HepG2 (cell line): ENCODE measurements around the gene ZNF554. TPM values are rescaled to one million over a fixed set of nuclear protein-coding genes. Genes with fewer than 3 reads are reported as not detected.

Source experiments
- DMAP1 ChIP-seq: IDR thresholded peaks from 2 replicates; pipeline ENCODE4 v1.6.1; 2016
- ESRRA ChIP-seq: sonication (generic); formaldehyde crosslinking; IDR thresholded peaks from 2 replicates; pipeline ENCODE4 v1.5.1; 2020; ENCODE audit warnings: mild to moderate bottlenecking, low read depth, missing genetic modification reagents
- GABPA ChIP-seq, 2 experiments: IDR thresholded peaks; 2 replicates each; pipeline ENCODE4 v1.6.1; 2011 to 2016; ENCODE audit warnings: low read depth in 2 of 2, low read length in 1 of 2, missing biosample characterization in 1 of 2, missing genetic modification characterization in 1 of 2
- IRF1 ChIP-seq: sonication (generic); formaldehyde crosslinking; IDR thresholded peaks from 2 replicates; pipeline ENCODE4 v1.4.0; 2020; ENCODE audit warnings: low read depth, mild to moderate bottlenecking, missing genetic modification reagents
- KLF16 ChIP-seq, 2 experiments: sonication (generic) in 1 of 2; formaldehyde crosslinking in 1 of 2; IDR thresholded peaks; 2 replicates each; pipeline versions ENCODE4 v1.6.1 to v1.8.0; 2016 to 2023; ENCODE audit warnings: missing genetic modification reagents in 2 of 2, missing compliant biosample characterization in 1 of 2
- NFE2 ChIP-seq: sonication (generic); formaldehyde crosslinking; IDR thresholded peaks from 2 replicates; pipeline ENCODE4 v1.4.0; 2020; ENCODE audit warnings: missing genetic modification reagents
- PAWR ChIP-seq: sonication (generic); formaldehyde crosslinking; IDR thresholded peaks from 2 replicates; pipeline ENCODE4 v1.4.0; 2020; ENCODE audit warnings: missing genetic modification reagents, mild to moderate bottlenecking, borderline replicate concordance
- PHB2 ChIP-seq: fragments of 450-650 bp; IDR thresholded peaks from 2 replicates; pipeline ENCODE4 v1.6.1; 2018; ENCODE audit not compliant: partially characterized antibody
- TEAD2 ChIP-seq: sonication (generic); formaldehyde crosslinking; IDR thresholded peaks from 2 replicates; pipeline ENCODE4 v1.9.0; 2021; ENCODE audit warnings: missing genetic modification reagents
- THAP7 ChIP-seq: sonication (generic); formaldehyde crosslinking; IDR thresholded peaks from 2 replicates; pipeline ENCODE4 v1.8.1; 2023; ENCODE audit warnings: mild to moderate bottlenecking, missing genetic modification reagents
- USF2 ChIP-seq, 2 experiments: sonication (generic) in 1 of 2; formaldehyde crosslinking in 1 of 2; IDR thresholded peaks; 2 replicates each; pipeline versions ENCODE4 v1.5.1 to v1.6.1; 2011 to 2020; ENCODE audit warnings: borderline replicate concordance in 1 of 2, low read depth in 1 of 2, low read length in 1 of 2, mild to moderate bottlenecking in 1 of 2, missing genetic modification reagents in 1 of 2, moderate library complexity in 1 of 2
- ZFP36 ChIP-seq: fragments of 150-350 bp; IDR thresholded peaks from 2 replicates; pipeline ENCODE4 v1.6.1; 2018; ENCODE audit warnings: borderline replicate concordance, low read length, low read depth; ENCODE audit not compliant: partially characterized antibody
- ZNF276 ChIP-seq: sonication (generic); formaldehyde crosslinking; IDR thresholded peaks from 2 replicates; pipeline ENCODE4 v1.4.0; 2020; ENCODE audit warnings: mild to moderate bottlenecking, low read depth, missing genetic modification reagents
- ZNF710 ChIP-seq: sonication (generic); formaldehyde crosslinking; IDR thresholded peaks from 2 replicates; pipeline ENCODE4 v1.5.0; 2020; ENCODE audit warnings: mild to moderate bottlenecking, missing genetic modification reagents, borderline replicate concordance
- ZNF800 ChIP-seq: sonication (generic); formaldehyde crosslinking; IDR thresholded peaks from 2 replicates; pipeline ENCODE4 v1.4.0; 2020; ENCODE audit warnings: missing genetic modification reagents
- polyA plus RNA-seq, 8 experiments: library from polyadenylated mRNA; depleted of rRNA in 3 of 8; stranded (reverse) in 7 of 8; unstranded in 1 of 8; fragments of >200 nt; fragmentation: Illumina TruSeq in 4 of 8; extraction: Trizol in 4 of 8; gene quantifications; 2 replicates each; pipeline versions ENCODE4 v1.2.1 to v1.2.3, GENCODE V29; 2011 to 2016; ENCODE audit warnings: low read depth in 4 of 8, missing spikeins in 1 of 8, mixed read lengths in 1 of 8; ENCODE audit not compliant: insufficient read depth in 1 of 8
- total RNA-seq, 5 experiments: library from RNA; depleted of rRNA; stranded (reverse); fragments of >200 nt; fragmentation: Illumina TruSeq; extraction: Trizol; gene quantifications; 2 replicates each; pipeline ENCODE4 v1.2.3, GENCODE V29; 2016; ENCODE audit warnings: low read depth in 1 of 5

The ZNF554 gene
- total and polyA plus RNA-seq, 2 of the 13 experiments (the other 11 are each of a cell fraction or from before 2014, with no cell fraction given) = 2.2 to 2.7 TPM

- TF ChIP-seq USF2 (IDR thresholded peaks at IDR 0.05; ENCODE audit: low read depth, low read length) = no peak
- TF ChIP-seq USF2 (CRISPR knock-in tag; IDR thresholded peaks at IDR 0.05; ENCODE audit: borderline replicate concordance) = no peak
- TF ChIP-seq ZNF710 = peak; percentile 81; the same call in 1 of the 2 replicates
- TF ChIP-seq ZFP36 = no peak
- TF ChIP-seq ESRRA (CRISPR knock-in tag) = peak; percentile 23; the same call in 1 of the 2 replicates
- peak in 1 of 2 experiments; percentile 64; a peak in 1 of 4 replicates for TF ChIP-seq KLF16 (CRISPR knock-in tag; IDR thresholded peaks at IDR 0.05)
- no peak for TF ChIP-seq TEAD2 (CRISPR knock-in tag)
- no peak for TF ChIP-seq NFE2 (CRISPR knock-in tag)
- no peak for TF ChIP-seq IRF1 (CRISPR knock-in tag)
- TF ChIP-seq PAWR = 0 out of 2 replicates have a peak, but pooled peaks have one; percentile 80
- no peak for TF ChIP-seq ZNF276 (CRISPR knock-in tag)
- peak; percentile 86 for TF ChIP-seq DMAP1 (CRISPR knock-in tag)
- no peak for TF ChIP-seq PHB2
- TF ChIP-seq GABPA (IDR thresholded peaks at IDR 0.05; ENCODE audit: low read depth, low read length) = no peak
- TF ChIP-seq GABPA (CRISPR knock-in tag; IDR thresholded peaks at IDR 0.05; ENCODE audit: low read depth) = peak; percentile 41; the same call in 1 of the 2 replicates
- peak; percentile 68; the same call in 1 of the 2 replicates for TF ChIP-seq THAP7 (CRISPR knock-in tag)
- 0 out of 2 replicates have a peak, but pooled peaks have one; percentile 50 for TF ChIP-seq ZNF800
These were observed 21.4 kb downstream of the ZNF554 start, which contains the start of gene ZNF555 (continued) for GRCh38 chr19:2840794-2841791.
